ENCODE measurements around the gene RPS2.

RPS2 gene

GRCh38 chr16:2008631-2009163, 44.1 kb upstream of the RPS2 start:
- no peak for TF ChIP-seq POLR2AphosphoS5 (IDR thresholded peaks at IDR 0.05; ENCODE audit: low read depth, low read length)
- TF ChIP-seq REST (IDR thresholded peaks at IDR 0.05; ENCODE audit: insufficient read depth in 1 of 2, low read depth in 2 of 2, low read length in 2 of 2): no peak
- TF ChIP-seq SIN3A (IDR thresholded peaks at IDR 0.05; ENCODE audit: borderline replicate concordance, insufficient read depth, low read length): 0 out of 2 replicates have a peak, but pooled peaks have one; percentile 6

GRCh38 chr16:2008009-2008526, 43.4 kb upstream of the RPS2 start:
- TF ChIP-seq FOXP2 (optimal IDR thresholded peaks at IDR 0.05; ENCODE audit: borderline replicate concordance, extremely low read depth, extremely low read length, insufficient read depth) (no peak), SIN3A (IDR thresholded peaks at IDR 0.05; ENCODE audit: borderline replicate concordance, insufficient read depth, low read length) (0 out of 2 replicates have a peak, but pooled peaks have one; percentile 32)

- TF ChIP-seq FOXP2 (optimal IDR thresholded peaks at IDR 0.05; ENCODE audit: borderline replicate concordance, extremely low read depth, extremely low read length, insufficient read depth): no peak
- TF ChIP-seq TAF1 (IDR thresholded peaks at IDR 0.05; ENCODE audit: borderline replicate concordance, insufficient read depth, low read length): no peak
- no peak for TF ChIP-seq POLR2AphosphoS5 (IDR thresholded peaks at IDR 0.05; ENCODE audit: low read depth, low read length)
- no peak for TF ChIP-seq REST (IDR thresholded peaks at IDR 0.05; ENCODE audit: insufficient read depth in 1 of 2, low read depth in 2 of 2, low read length in 2 of 2)
Measured at GRCh38 chr16:2007081-2007836, 42.6 kb upstream of the RPS2 start.

GRCh38 chr16:2006317-2006716, 41.7 kb upstream of the RPS2 start:
- TF ChIP-seq TAF1 (IDR thresholded peaks at IDR 0.05; ENCODE audit: borderline replicate concordance, insufficient read depth, low read length): no peak
- TF ChIP-seq REST (IDR thresholded peaks at IDR 0.05; ENCODE audit: insufficient read depth in 1 of 2, low read depth in 2 of 2, low read length in 2 of 2): no peak
- no peak for TF ChIP-seq SIN3A (IDR thresholded peaks at IDR 0.05; ENCODE audit: borderline replicate concordance, insufficient read depth, low read length)
- no peak for TF ChIP-seq FOXP2 (optimal IDR thresholded peaks at IDR 0.05; ENCODE audit: borderline replicate concordance, extremely low read depth, extremely low read length, insufficient read depth)
- TF ChIP-seq POLR2AphosphoS5 (IDR thresholded peaks at IDR 0.05; ENCODE audit: low read depth, low read length): no peak

- TF ChIP-seq POLR2AphosphoS5 (IDR thresholded peaks at IDR 0.05; ENCODE audit: low read depth, low read length) (no peak), REST (IDR thresholded peaks at IDR 0.05; ENCODE audit: insufficient read depth in 1 of 2, low read depth in 2 of 2, low read length in 2 of 2) (no peak), SIN3A (IDR thresholded peaks at IDR 0.05; ENCODE audit: borderline replicate concordance, insufficient read depth, low read length) (no peak), FOXP2 (optimal IDR thresholded peaks at IDR 0.05; ENCODE audit: borderline replicate concordance, extremely low read depth, extremely low read length, insufficient read depth) (no peak), TAF1 (IDR thresholded peaks at IDR 0.05; ENCODE audit: borderline replicate concordance, insufficient read depth, low read length) (no peak)
Measured at GRCh38 chr16:2005646-2006045, 41.0 kb upstream of the RPS2 start.

Measured in PFSK-1 (cell line).